CD4-positive, alpha-beta T cell treated with Interleukin-17A for 4 hours (primary cell): ENCODE measurements around the gene SLC6A13.
"Not testable (repeated sequence)": the region's sequence is repeated elsewhere in the genome, so short reads cannot be mapped to it uniquely, and the experiment has no call there.

ENCODE experiments used
- DNase-seq: peaks from one replicate; pipeline ENCODE4 v3.0.0-alpha.2; 2020; ENCODE audit warnings: mixed read lengths

SLC6A13 gene

DNA sequence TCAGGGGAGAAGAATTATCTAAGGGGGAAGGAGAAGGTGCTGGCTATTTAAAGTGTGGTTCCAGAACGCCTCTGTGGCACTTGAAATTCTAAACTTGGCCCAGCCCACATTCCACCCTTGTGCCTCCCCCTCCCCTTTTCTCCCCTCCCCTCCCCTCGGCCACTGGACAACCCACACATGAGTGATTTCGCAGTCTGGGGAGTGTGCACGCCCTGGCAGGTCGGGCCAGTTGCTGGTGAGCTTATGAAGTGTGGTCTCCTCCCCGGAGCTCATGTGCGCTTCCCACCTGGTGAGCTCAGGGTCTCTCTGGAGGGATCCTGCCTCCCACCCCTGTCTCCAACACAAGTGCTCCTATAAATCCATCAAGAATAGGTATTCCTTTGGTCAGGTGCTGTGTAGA, at the start of gene SLC6A13:
Gene SLC6A13, minus strand, starts transcription at position 20 of the 400 bp plus-strand sequence. CDS start 2,784 bp downstream, outside the sequence.
- DNase-seq = no peak

DNA sequence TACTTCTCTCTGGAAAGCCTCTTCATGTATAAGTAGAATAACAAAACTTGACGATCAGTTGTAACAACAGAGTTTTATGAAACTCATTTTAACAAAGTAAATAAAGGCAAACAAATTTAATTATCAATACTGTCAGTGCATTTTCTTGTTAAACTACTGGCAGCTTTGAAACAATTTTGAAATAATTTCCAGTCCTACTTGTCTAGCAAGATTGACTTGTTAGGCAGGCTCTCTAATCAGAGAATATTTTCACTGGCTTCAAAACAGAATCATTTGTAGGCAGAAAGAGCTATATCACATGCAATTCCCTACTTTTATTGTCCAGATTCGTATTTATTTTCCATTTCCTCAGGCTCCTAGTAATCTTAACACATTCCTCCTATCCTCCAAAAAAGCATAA, 45.9 kb upstream of the SLC6A13 start:
- no peak for DNase-seq

DNA sequence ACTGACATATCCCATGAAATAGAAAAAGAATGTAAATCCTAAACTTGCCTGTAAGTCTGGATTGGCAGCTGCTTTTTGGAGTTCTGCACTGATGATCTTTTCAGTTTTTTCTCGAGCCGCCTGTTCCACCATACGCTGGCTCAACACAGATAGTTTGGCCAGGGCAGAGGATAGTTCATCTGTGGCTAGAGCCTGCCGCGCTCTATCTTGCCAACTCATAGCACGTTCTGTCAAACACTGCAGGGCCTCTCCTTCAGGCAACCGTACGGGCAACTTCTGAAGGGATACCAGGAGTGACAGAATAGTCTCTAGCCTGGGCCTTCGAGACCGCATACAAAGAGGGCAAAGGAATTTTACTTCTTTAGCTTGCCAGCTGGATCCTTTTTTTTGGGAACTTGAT, 44.8 kb upstream of the SLC6A13 start:
- DNase-seq = no peak

DNA sequence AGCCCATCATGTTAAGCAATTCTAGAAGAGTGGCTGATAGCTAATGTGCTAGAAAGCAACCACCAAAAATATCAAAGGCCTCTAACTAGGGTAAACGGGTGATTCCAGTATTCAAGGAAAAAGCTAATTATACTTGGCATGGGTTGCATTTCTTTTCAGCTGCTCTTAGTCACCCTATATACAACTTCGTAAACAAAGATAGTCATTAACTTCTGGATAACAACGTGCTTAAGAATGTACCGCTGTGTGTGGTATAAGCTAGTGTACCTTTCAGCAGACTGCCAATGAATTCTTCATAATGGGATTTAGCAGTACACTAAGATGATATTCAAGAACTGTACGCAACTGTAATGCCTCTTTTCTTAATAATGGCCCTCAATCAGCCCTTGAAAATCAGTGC, 42.2 kb upstream of the SLC6A13 start:
- no peak for DNase-seq

DNA sequence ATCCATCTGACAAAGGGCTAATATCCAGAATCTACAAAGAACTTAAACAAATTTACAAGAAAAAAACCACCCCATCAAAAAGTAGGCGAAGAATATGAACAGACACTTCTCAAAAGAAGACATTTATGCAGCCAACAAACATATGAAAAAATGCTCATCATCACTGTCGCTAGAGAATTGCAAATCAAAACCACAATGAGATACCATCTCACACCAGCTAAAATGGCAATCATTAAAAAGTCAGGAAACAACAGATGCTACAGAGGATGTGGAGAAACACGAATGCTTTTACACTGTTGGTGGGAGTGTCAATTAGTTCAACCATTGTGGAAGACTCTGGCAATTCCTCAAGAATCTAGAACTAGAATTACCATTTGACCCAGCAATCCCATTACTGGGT, 40.1 kb upstream of the SLC6A13 start:
- DNase-seq = not testable (repeated sequence)

DNA sequence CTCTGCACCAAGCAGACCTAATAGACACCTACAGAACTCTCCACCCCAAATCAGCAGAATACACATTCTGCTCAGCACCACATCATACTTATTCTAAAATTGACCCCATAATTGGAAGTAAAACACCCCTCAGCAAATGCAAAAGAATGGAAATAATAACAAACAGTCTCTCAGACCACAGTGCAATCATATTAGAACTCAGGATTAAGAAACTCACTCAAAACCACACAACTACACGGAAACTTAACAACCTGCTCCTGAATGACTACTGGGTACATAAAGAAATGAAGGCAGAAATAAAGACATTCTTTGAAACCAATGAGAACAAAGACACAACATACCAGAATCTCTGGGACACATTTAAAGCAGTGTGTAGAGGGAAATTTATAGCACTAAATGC, 37.5 kb upstream of the SLC6A13 start:
- not testable (repeated sequence) for DNase-seq

DNA sequence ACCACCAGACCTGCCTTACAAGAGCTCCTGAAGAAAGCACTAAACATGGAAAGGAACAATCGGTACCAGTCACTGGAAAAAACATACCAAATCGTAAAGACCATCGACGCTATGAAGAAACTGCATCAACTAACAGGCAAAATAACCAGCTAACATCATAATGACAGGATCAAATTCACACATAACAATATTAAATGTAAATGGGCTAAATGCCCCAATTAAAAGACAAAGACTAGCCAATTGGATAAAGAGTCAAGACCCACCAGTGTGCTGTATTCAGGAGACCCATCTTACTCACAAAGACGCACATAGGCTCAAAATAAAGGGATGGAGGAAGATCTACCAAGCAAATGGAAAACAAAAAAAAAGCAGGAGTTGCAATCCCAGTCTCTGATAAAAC, 36.9 kb upstream of the SLC6A13 start:
- not testable (repeated sequence) for DNase-seq

DNA sequence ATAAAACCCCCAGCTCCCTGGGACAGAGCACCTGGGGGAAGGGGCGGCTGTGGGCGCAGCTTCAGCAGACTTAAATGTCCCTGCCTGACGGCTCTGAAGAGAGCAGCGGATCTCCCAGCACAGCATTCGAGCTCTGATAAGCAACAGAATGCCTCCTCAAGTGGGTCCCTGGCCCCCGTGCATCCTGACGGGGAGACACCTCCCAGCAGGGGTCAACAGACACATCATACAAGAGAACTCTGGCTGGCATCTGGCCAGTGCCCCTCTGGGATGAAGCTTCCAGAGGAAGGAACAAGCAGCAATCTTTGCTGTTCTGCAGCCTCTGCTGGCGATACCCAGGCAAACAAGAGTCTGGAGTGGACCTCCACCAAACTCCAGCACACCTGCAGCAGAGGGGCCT, 35.4 kb upstream of the SLC6A13 start:
- not testable (repeated sequence) for DNase-seq

DNA sequence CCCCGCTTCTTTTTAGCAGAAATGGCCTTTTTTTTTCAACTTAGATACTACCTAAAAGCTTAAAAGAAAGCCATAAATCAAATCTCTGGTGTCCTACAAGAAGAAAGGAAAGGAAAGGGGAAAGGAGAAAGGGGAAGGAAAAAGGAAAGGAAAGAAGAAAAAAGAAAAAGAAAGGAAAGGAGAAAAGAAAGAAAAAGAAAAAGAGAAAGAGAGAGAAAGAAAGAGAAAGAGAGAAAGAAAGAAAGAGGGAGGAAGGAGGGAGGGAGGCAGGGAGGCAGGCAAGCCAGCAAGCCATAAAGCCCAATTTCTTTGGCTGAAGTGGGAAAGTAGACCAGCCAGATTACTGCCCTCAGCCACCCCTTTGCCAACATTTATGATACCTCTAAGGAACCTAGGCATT, 32.5 kb upstream of the SLC6A13 start:
- no peak for DNase-seq

DNA sequence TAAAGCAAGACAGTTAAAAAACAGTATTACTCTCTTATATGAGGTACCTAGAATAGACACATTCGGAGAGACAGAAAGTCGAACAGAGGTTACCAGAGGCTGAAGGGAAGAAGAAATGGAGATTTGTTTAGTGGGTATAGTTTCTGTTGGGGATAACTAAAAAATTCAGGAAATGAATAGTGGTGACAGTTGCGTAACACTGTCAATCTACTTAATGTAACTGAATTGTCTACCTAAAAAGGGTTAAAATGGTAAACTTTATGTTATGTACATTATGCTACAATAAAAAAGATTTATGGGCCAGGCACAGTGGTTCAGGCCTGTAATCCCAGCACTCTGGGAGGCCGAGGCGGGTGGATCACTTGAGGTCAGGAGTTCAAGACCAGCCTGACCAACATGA, 30.6 kb upstream of the SLC6A13 start:
- DNase-seq = no peak

DNA sequence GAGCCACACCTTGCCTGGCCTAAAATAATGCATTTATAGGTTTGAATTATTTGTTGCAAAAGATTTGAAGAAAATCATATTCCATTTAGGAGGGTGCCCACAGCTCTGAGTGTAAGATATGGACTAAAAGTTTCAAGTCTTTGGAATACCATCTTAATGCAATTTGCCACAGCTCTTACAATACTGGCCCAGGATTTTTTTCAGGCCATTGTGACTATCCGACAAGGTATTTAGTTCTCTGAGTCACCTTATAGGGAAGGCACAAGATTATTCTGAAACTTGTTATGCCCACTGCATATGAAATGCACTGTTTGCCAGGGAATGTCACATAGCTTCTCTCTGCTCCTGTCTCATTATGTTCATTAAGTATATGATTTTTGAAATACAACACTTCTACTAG, 29.6 kb upstream of the SLC6A13 start:
- no peak for DNase-seq

DNA sequence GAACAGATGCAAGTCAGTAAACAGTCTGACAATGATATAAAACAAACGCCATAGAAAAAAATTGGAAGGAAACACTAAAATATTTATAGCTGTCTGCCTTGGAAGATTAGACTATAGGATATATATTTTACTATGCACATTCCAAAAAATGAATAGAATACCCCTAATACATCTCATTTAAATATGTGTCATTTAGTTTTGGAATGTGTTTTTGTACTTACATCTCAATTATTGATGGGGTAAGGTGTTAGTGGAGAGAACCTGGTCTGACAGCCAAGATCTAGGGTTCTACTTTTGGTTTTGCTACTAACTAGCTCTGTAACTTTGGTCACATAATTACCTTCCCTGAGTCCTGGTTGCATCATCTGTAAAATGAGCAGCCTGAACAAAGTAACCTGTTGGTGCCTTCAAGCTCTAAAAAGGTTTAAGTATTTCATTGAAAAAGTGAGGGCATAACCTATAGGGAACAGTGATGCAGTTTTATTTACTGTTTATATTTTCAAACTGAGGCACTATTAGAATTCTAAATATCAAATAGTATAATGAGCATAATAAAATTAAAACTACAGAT, 28.6 kb upstream of the SLC6A13 start:
- no peak for DNase-seq

DNA sequence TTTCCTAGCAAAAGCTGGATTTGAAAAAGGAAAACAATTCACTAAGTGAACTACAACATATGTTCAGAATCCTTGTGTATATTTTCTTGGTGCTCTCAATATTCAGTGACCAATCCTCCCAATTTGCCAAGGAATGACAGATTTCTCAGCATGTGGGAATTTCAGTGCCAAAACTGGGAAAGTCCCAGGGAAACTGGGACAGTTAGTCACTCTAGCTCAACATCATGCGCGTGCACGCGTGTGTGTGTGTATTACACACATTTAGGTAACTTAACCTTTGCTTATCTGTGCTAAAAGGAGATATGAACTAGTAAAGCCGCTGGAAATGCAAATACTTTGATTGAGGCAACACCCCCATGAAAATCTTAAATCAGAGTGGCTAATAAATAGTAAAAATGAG, 26.1 kb upstream of the SLC6A13 start:
- no peak for DNase-seq

DNA sequence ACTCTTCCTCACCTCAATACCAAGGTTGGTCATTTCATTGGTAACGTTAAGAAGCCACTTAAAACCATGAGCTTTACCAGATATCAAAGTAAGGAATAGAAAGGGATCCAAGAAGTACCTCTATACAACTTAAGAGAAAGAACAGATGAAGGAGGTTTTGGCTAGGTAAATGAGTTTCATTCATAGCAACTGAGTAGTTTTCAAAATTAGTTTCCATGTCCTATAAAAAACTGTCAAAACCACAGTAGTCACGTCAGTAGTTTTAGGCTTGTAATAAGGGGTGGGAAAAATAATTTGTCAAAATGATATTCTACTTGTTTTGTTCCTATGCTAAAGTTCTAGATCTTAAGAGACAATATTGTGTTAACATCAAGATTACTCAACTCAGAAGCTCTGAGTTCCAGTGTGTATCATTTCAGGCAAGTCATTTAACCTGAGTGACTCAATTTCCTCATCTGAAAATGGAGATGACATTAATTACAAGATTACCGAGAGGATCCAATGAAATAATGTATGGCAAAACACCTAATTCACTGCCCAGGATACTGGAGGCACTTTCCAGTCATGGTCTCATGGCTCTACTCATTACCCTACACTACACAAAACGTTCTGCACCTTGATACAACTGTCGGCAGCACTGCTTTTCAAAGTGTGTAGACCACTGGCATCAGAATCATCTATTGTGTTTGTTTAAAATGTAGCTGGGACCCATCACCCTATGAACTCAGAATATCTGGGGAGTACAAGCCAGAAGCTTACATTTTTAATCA, 24.1 kb upstream of the SLC6A13 start:
- DNase-seq = no peak

DNA sequence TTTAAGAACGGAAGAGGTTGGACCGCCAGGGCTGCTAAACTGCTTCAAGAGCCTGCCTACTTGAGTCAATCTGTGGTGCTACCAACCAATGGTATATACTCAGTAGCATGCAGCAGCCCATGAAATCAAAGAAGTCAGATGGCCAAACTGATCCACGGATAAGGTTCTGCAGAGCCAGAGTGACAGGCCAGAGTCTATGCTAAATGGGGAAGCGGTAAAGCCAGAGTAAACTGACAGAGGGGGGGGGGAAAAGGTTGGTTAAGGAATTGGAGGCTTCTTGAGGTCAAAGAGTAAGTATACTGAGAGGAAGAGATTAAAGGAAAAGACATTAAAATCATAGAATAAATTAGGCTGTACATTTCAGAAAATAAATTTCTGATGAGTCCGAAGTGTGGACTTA, 15.4 kb upstream of the SLC6A13 start:
- DNase-seq = no peak

DNA sequence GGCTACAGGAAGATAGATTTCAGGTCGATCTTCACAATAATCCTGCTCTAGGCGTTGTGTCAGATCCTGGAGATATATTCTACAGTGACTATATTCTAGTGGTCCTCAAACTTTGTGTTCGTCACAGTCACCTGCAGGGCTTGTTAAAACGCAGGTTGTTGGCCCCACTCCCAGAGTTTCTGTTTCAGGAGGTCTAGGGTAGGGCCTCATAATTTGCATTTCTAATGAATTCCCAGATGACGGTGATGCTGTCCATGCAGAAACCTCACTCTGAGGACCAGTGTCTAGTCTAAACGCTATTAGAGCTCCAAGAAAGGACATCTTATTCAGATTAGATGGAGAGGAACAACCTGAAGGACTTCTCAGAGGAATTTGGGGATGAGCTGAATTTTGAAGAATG, 13.2 kb upstream of the SLC6A13 start:
- no peak for DNase-seq

DNA sequence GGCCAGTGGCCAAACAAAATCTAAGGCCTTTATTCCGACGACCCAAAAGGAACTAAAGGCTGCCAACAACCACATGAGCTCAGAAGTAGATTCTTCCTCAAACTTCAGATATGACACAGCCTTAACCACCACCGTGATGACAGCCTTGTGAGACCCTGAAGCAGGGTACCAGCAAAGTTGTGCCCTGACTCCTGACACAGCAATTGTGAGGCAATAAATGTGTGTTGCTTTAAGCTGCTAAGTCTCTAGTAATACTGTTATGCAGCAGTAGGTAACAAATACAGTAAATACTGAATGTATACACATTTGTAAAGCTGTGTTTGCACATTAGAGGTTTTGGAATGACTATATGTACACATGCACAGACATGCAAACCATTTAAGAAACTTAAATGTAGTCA, 10.7 kb upstream of the SLC6A13 start:
- no peak for DNase-seq

DNA sequence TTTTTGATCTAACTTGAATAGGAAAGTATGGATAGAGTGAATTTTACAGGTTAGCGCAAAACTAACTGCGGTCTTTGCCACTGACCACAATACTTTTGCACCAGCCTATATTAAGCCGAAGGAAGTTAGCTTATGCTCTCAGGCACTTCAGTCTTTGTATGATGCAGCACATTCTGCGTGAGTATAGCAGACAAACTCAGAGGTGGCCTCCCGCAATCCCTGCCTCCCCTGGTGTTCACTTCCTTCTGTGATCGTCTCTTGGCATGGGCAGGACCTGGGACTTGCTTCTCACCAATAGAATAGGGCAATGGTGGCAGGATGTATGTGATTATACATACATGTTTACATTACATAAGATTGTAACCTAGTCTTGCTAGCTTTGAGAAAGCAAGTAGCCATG, 10.3 kb upstream of the SLC6A13 start:
- no peak for DNase-seq

DNA sequence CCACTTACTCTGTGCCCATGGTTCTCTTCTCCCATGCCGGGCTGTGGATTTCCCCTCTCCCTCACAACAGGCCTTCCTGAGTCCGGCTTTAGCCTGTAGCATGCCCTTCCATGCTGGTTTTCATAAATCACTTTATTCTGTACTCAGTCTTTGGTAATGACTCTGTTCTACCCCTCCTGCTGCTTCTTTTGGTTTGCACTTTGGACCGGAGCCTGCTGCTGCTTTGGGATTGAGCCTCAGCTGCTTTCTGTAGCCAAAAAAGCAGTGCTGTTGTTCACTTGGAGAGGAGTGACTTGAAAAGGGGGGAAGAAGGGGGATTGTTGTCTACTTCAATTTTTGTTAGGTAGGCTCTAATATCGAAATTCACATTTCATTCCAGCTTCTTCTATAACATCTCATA, 8.5 kb upstream of the SLC6A13 start:
- no peak for DNase-seq

DNA sequence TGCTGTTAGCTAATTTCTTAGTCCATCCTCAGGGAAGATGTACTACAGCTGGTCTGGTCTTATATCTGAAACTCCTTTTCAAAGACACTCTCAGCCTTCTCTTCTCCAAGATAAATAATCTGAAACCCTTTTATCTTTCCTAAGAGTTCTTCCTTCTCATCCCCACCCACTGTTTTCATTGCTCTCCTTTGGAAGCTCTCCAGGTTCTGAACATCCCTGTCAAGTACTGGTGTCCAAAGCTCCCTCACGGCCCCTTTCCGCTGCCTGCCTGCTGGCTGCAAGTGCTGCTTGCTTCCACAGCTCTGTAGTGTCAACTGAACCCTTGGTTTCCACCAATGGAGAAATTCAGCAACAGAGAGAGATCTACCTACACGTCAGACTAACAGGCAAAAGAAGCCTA, 6.6 kb upstream of the SLC6A13 start:
- DNase-seq = no peak

DNA sequence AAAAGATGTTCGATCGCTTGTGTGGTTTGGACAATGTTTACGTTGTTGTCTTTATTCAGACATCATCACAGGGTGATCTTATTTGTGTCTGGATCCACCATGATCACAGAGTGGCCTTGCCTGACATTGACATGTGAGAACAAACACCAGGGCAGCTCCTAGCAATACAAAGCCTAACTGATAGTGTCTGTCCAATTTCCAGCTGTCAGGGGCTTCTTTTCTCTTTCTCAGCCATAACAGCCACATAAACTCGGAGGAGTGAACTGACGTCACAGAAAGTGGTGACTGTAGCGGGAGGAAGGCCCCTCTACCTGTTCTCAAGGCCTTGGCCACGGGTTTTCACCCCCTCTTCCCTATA, 5.8 kb upstream of the SLC6A13 start:
- no peak for DNase-seq

DNA sequence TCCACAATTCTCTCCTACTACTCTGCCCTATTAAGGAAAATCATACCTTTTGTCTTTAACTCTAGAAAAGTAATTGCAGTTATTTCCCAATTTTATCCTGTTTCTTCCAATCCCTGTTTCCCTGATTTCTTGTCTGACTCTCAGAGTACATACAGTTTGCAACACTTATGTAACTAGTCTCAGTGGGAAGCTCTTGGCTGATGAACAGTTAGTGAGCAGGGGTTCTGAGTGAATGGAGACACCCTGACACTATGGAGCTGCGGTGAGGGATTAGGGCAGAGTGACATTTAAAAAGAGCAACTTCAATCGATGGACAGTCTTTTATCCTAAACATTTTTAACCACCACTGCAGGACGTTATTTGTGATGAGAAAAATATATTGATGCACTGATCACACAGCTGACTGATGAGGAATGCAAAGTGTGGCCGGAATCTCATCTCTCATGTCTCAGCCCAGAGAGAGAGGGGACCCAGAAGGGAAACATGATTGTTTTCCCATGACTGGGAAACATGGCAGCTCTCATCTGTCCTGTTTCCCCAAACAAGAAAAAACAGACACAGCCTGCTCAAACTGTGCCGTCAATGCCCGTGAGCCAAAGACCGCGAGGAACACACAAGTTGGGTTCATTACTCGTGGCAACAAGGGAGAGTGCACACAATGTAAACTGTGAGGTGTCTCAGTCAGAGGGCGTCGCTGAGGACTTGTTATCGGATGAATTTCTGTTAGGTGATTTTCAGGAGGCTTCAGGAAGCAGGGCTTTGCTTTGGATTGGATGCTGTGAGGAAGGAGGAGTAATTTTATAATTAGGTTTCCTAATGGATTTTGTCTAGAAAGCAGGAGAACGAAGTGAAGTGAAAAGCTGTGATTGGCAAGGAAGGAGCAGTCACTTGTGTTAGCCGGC, 5.2 kb upstream of the SLC6A13 start:
- DNase-seq = no peak

DNA sequence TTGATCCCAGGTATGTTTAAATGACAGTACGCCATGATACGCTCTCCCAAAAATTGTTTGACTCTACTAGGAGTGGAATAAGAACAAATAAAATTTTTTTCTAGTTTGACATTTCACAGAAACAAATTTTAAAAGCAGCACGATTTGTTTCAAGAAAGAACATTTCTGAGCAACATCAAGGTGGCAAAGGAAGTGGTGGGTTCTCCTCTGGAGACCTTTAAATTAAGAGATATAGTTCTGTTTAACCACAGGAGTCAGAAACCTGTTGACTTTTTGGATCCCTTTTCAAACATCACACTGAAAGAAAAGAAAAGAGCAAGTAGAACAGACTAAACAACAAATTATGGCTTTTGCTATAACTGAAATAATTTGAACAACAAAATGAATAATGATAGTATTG, 2.5 kb upstream of the SLC6A13 start:
- no peak for DNase-seq

DNA sequence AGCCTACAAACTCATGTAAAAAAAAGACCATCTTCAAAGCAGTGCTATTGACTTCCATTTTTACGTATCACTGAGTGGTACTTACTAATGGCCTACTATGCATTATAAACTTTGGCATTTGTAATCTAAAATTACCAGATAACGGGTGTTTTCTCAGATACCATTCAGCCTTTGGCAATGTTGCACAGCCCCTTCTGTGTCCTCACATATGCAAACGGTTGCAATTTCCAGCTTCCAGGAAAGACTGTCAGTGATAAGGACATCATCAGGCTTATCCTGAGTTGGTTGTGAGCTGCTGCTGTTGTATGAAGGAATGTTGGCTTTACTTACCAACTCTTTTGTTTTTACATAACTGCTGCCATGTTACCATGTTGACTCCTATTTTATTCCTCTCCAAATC, 1.6 kb upstream of the SLC6A13 start:
- DNase-seq = no peak
